Inflammatory macrophage treated with lipopolysaccharide for 4 hours (primary cell): ENCODE results near the gene RWDD2A.
A peak's percentile ranks its signal among the peaks of the same experiment; 100 is the strongest.
"Not testable (repeated sequence)": the region's sequence is repeated elsewhere in the genome, so short reads cannot be mapped to it uniquely, and the experiment has no call there.

ENCODE experiments used
- DNase-seq: peaks from one replicate; pipeline ENCODE4 v3.0.0-alpha.2; 2020

The RWDD2A gene

DNA sequence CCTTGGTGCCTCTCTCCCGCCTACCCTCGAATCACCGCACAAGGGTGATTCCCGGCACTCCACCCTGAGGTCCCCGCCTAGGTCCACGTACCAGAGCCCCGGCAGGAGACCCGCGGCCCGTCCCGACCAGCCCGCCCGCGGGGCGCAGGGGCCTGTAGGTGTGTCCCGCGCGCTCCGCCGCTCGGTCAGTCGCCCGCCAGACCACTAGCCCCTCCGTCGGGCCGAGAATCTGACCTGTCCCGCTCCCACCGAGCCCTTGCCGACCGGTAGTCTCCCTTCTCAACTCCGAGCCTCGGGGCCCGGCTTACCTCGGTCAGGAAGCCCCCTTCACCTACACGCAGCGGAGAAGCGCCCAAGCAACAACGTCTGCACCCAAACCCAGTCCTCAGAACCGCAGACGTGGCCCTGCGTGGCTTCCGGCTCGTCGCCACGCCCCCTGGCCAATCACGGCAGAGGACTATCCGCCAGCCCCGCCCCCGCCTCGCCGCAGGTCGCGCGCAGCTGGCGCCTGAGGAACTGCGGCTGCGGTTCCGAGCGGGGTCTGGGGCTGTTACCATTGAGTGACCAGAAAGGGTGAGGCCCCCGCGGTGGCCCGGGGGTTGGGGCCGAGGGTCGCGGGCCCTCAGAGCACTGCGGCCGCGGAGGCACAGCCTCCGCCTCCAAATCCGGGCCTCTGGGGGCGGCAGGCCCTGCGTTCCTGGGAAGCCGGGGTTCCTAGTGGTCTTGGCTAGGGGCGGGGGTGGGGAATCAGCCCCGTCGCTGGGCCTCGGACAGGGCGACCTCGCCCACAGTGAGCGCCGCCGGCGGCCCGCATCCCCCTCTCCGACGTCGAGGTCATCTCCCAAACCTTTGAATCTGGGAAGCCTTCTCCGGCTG lies at the start of gene RWDD2A, which contains the start of gene PGM3:
Gene RWDD2A (plus strand): TSS at position 487 of the 876 bp plus-strand sequence. CDS start 1,095 bp downstream, outside the sequence.
Gene PGM3 (minus strand): TSS at position 395 of the 876 bp plus-strand sequence. CDS start 2,253 bp downstream, outside the sequence.
- DNase-seq: peak; percentile 91

DNA sequence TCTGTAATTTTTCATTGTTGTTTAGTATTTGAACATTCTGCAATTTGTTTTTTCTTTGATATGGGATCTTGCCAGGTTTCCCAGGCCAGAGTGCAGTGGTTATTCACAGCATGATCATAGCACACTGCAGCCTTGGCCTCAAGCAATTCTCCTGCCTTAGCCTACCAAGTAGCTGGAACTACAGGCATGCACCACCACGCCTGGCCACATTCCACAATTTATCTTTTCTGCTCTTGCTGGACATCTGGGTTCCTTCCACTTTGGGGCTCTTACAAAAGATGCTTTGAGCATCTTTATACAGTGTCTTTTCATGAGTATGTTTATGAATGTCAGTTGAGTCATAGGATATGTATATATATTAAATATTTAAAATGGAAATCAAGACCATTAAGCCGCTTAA lies 42.0 kb upstream of the RWDD2A start:
- no peak for DNase-seq

GRCh38 chr6:83152913-83153312 lies 40.2 kb upstream of the RWDD2A start:
- DNase-seq: no peak

DNA sequence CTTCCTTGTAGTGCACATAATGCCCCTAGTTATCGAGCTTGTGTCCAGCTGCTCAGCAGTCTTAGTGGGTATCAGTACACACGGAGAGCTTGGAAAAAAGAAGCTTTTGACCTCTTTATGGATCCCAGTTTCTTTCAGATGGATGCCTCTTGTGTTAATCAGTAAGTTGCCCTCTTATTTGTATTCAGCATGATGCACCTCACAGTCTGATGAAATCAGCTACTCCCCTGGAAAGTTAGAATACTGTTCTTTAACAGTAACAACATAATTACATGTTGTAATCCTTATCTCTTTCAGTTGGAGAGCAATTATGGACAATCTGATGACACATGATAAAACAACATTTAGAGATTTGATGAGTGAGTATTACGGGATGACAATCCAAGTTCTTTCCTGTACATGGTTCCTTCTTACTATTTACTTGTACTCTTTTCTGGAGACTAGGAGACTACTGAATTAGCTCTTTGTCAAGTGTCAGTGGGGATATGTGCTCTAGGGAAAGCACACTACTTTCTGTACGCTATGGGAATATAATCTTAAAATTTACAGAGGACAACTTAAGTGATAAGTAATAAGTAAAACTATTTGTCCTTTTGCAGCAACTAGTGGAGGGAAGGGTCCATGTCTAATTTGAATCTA lies 39.2 kb upstream of the RWDD2A start:
- DNase-seq: no peak

- no peak for DNase-seq
Observed at GRCh38 chr6:83155794-83156193, 37.4 kb upstream of the RWDD2A start.

DNA sequence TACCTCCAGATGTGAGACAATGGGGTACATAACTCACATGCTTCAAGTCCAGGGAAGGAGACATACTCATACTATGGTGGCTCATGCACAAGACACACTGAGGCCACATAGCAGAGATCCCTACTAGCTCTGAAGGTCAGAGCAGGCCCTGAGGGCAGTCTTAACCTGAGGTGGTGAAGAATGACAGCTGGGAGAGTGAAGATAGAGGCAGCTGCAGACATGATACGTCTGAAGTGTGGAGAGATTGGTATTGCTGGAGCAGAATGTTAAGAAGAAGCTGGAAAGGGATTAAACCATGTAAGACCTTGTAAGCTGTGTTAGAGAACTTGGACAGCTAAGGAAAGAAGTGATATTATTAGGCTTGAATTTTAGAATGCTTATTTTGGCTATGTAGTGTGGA lies 33.0 kb upstream of the RWDD2A start:
- DNase-seq: no peak

- DNase-seq: no peak
Observed at GRCh38 chr6:83167726-83168278, 25.4 kb upstream of the RWDD2A start.

GRCh38 chr6:83168556-83168955 lies 24.6 kb upstream of the RWDD2A start:
- no peak for DNase-seq

DNA sequence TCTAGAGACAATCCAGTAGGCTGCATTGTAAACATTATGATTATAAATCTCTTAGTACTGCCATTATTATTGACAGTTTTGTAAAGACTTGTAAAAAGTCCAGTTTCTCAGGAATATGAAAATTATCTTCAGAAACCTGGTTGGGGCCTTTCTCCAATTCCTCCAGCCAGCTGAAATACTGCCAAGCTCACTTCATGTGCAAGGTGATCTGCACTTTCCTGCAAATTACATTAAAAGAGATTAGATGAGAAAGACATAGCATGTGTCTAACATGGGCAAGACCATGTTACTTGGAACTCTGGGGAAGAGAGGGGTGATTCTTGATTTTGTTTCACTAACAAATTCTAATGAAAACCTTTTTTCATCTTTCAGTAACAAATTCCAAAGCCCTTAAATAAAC lies 24.1 kb upstream of the RWDD2A start:
- no peak for DNase-seq

DNA sequence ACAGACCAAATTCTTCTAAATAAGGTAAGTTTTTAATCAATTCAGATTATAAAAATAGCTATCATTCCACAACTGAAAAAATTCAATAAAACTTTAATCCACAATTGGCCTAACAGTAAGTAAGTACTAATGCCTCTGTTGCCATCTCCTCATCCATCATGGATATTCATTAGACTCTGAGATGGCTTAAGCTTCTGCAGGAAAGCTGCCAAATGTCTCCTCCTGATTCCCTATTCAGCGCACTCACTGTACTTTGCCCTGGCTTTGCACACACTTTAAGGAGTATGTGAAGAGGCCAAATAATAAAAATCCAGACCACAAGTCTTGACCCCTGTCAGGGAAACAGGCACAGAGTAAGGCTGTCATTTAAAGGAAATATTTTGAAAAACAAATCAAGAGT lies 23.6 kb upstream of the RWDD2A start:
- no peak for DNase-seq

GRCh38 chr6:83176246-83176645 lies 16.9 kb upstream of the RWDD2A start:
- no peak for DNase-seq

DNA sequence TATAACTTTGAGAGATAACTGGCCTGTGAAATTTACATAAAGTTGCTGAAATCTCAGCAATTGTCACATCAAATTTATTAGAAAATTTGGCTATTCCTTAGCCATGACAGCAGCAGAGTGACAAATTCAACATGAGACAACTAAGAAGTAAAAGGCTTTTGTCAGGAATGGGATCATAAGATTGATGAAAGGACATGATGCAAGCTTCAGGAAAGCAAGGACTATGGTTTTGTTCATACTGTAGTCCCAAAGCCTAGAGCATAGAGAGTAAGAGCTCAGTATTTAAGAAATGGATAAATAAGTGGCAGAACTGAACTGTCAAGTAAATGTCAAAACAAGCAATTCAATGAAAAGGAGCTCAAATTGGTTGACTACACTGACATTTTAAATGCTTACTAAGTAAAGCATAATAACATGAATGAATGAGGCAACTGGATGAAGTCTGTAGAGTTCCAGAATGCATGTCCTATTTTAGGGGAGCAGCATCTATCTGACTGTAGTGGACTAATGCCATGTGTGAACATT lies 12.7 kb upstream of the RWDD2A start:
- no peak for DNase-seq

DNA sequence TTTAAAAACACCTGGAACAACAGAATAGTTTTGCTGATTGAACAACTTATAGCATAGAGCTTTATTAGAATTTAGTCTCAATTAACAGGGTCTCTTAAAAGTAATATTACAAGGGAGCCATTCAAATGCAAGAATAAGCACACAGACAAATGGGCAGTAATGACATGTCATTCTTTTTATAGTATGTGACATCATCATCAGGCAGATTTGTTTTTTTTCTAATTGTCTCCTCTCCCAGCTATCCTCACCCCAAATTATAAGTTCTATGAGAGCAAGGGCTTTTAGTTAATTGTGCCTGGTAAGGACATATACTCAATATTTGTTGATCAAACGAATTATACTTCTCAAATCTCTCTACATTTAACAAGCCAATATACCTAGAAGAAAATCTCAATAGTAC lies 11.0 kb upstream of the RWDD2A start:
- no peak for DNase-seq

GRCh38 chr6:83183082-83183828 lies 9.9 kb upstream of the RWDD2A start:
- peak; percentile 7 for DNase-seq

DNA sequence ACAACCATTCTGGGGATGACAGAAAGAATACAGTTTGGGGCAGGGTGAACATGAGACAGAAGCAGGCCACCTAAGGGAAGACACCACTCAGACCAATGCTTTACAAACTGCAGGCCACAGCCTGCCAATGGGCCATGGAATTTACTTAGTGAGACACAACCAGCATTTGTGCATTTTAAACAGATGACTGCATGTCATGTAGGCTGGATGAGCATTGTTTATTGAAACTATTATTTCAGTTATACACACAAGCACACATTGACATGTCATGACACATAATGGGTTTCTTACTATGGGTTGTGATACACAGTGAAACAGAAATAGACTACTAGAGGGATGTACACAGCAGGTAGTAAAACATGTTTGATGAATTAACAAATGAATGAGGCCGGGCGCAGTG lies 8.1 kb upstream of the RWDD2A start:
- DNase-seq: no peak

DNA sequence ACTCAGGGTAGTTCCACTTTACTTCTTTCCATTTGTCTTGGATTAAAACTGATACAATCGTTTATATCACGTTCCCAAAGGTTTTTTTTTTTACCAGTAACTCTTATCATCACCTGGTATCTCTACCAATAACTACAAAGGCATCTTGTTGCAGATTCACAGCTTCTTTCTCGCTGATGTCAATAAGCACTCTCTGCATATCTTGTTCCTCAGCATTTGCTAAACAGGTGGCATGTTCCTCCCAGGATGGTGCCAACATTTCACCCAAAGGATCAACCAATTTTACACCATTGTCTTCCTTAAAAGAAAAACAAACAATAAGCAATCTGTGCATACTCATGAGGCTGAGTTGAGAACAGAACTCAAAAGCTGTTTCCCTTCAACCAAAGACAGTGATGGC lies 4.7 kb upstream of the RWDD2A start:
- no peak for DNase-seq

- no peak for DNase-seq
Observed at GRCh38 chr6:83190626-83191025, 2.5 kb upstream of the RWDD2A start.

- DNase-seq: not testable (repeated sequence)
Observed at GRCh38 chr6:83191974-83192373, 1.2 kb upstream of the RWDD2A start.

- DNase-seq: peak; percentile 19
Observed at GRCh38 chr6:83192456-83192855, 701 bp upstream of the RWDD2A start.

DNA sequence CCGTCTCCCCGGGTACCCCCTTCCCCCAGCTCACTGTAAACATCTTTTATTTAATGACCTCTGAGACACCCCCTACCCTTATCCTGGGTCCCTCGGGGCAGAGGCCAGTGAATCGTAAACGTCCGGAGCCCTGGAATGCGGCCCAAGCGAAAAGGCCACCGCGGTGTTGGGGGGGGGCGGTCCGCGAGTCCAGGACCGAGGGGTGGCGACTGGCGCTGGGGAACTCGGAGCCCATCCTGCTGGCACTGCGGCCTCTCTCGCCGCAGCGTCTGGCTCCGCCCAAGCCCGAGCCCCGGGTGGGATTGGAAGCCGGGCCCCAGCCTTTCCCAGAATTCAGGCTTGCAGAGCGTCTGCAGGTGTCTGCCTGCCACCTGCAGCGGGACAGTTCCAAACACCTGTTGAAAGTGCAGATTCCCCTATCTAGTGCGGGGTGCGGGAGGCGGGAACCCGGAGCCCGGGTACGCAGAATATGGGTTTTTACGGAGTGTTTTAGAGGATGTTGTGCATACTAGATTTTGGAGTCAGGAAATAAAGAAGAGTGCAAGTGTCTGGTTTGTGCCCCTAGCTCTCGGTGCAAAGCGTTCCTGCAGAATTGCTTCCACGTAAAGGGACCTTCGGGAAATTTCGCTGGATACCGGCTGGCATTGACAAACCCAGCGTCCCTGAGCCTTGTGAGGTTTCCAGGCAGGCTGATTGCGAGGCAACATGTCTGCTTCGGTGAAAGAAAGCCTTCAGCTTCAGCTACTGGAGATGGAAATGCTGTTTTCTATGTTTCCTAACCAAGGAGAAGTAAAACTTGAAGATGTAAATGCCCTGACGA lies 800 bp downstream of the RWDD2A start:
- peak; percentile 5 for DNase-seq

GRCh38 chr6:83198486-83199172 lies 5.5 kb downstream of the RWDD2A start:
- DNase-seq: no peak
